NOMO-1 (cell line): Measurements from ENCODE around the gene GLP1R.
A peak's percentile ranks its signal among the peaks of the same experiment; 100 is the strongest.

Source experiments
- DNase-seq, 2 experiments: peaks; one replicate each; lab custom pipeline; 2025; ENCODE audit not compliant: unreplicated experiment in 2 of 2; lab: John Stamatoyannopoulos, UW

The GLP1R gene

DNA sequence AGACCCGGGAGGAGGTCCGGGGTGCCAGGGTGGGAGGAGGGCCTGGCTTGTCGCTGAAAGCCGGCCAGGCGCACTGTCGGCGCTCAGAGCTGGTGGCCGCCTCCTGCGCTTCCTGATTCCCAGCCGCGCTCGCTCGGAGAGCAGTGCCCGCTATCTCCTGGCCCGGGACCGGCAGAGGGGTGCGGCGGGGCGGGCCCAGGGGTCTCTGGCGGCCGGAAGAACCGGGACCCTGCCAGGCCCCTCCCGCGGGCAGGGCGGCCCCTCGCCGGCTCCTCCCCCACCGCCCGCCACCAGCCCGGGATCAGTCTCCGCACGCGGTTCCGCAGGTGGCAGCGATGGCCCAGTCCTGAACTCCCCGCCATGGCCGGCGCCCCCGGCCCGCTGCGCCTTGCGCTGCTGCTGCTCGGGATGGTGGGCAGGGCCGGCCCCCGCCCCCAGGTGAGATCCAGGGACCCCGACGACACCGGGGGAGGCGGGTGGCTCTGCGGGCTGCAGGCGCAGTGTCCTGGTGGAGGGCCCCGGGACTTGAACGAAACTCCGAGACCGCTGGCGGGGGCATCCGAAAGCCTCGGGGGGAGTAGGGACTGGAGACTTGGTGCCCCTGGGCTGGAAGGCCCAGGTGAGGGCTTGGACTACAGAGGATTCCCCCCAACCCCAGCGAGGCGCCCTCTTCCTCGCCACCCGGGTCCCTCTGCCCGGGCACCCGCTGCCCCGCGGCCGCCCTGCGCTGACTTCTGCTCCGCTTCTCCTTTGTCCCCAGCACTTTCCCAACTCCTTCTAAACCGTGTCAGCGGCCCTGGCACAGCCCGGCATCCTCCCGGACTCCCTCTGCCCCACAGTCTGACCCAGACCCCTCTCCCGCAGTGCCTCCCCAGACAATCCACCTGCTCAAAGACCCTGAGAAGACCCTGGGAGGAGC, at the start of gene GLP1R:
Gene GLP1R, plus strand, starts transcription at position 301 of the 919 bp plus-strand sequence. Its CDS starts 60 bp downstream, at position 361.
- no peak for DNase-seq

DNA sequence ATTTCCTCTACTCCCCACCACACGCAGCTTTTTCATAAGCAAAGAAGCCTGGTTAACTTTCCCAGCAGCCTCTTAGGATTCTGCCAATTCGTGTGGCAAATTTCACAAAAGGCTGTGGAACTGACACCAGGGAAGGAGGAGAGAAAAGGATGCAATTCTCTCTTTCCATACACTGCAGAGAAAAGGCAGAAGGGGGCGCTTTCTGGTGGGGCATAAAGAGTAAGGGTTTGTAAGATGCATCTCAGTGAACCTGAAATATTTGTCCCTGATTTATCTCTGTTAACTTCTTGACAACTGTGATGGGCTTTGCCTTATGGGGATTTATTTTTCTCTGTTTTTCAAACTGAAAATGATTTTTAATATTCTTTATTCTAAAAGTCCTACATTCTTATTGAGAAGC, 45.5 kb upstream of the GLP1R start:
- DNase-seq: no peak

DNA sequence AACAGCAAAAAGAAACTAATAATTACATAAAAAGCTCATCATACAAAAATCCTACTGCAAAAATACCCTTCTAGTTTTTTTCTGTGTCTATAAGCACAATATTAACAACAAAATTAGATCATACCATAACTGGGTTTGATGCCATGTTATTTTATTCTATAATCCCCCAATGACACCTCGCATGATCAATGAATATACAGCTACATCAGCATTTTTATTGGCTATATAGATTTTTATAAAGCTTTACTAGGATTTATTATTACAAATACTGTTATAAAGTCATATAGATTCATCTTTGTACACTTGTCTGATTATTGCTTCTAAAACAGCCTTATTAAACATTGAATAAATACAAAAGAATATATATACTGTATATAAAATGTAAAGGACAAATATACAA, 45.1 kb upstream of the GLP1R start:
- DNase-seq: no peak

DNA sequence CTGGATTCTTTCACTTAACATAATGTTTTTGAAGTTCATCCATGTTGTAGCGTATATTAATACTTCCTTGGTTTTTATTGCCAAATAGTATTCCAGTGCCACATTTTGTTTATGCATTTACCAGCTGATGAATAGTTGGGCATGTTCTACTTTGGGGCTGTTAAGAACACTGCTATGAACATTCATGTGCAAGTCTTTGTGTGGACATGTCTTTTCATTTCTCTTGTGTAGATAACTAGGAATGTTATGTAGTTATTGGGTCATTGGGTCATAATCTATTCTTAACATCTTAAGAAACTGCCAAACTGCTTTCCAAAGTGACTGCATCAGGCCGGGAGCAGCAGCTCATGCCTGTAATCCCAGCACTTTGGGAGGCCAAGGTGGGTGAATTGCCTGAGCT, 43.8 kb upstream of the GLP1R start:
- DNase-seq: no peak

DNA sequence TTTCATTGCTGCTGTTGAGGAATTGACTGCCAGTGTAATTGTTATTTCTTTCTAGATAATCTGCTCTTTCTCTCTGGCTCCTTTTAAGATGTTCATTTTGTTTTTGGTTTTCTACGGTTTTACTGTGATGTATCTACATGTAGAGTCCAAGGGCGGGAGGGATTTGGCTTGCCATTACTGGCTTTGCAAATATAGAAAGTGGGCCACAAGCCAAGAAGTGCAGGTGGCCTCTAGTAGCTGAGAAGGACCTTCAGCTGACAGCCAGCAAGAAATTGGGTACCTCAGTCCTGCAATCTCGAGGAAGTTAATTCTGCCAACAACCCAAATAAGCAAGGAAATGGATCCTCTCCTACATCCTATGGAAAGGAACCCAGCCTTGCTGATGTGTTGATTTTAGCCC, 42.8 kb upstream of the GLP1R start:
- DNase-seq: no peak

DNA sequence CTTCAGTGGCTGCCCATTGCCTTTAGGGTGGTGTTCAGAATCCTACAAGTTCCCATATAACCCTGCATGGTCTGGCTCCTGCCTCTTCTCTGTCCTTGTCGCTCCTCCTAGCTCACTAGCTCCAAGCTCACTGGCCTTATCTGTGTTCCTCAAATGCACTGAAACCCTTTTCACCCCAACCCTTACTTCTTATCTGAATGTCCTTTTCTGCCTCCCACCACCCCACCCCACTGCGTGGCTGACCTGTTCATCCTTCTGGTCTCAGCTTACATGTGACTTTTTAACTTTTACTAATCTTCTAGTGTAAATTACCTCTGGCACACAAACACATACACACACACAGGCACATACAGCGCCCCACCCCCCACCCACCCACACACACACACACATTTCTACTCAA, 41.0 kb upstream of the GLP1R start:
- DNase-seq: no peak

DNA sequence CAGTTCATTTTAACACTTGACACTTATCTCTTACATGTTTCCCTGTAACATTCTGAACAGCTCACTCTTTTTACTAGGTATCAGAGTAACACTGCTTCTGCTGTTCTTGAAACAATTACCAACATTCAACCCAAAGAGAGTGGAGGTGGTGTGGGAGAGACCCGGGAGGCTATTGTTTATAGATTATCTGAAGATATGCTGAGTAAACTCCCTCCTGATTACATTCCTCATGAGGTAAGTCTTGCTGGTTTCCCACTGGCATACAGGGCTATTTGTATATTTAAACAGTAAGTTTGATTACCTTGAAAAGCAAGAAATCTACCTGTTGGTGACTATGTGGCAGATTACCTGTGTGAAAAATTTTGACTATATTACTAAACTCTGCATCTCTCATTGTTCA, 39.8 kb upstream of the GLP1R start:
- DNase-seq: no peak

DNA sequence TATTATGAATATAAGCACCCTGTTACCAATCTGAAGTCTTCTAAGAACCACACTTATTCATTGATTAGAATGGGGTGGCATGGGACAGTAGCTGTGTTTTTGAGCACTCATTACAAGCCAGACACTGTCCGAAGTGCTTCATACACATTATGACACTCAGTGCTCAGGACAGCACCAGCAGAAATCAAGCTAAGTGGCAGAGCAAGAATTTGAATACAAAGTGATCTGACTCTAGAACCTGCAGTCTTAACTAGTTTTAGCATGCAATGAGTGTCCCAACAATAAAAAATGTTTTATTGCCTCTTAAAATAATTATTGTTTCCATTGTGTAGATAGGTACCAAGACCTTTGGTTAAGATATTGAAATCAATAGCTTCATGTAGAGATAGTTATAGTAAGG, 39.1 kb upstream of the GLP1R start:
- DNase-seq: no peak

DNA sequence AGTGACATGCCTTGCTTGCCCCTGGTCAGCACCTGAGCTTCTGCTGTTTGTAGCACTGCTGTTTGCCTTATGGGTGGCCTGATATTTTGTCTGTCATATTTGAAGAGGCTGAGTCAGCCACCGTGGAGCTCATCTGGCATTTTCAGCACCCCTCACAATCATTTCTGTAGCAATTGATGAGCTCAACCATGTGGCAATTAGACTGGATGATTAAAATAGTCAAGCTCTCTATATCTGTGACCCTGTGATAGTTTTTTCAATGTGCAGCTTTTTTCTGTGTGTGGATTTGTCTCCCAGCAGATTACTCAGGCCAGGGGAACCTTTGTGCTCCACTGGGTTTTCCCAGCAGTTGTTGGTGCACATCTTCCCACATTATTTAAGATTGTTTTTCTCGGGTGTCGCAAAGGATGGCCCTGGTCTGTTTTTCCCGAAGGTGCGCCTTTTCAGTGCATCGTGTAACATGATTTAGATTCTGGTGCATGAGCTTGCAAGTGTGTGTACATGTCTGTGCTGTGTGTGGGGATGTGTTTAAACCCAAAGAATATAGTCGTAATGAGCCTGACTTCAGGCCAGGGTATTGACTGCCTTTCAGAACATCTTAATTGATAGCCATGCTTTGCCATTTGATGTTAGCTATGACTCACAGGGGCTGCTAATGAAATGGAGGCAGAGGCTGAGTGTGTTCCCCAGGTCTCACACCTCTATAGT, 31.6 kb upstream of the GLP1R start:
- DNase-seq: no peak

DNA sequence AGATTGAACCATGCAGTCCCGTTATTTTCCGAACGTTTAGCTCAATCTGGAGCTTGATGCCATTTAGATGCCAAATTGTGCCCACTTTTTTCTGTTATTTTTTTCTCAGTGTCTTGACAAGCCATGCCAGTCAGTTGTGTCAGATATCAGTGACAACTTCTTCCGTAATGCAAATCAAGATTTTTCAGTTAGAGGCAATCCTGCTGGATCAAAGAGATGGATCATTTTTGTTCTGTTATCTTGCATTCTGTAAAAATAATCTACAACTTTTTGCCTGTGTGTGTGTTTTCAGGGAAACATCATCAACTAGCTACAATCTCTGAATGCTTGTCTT, 31.1 kb upstream of the GLP1R start:
- no peak for DNase-seq

DNA sequence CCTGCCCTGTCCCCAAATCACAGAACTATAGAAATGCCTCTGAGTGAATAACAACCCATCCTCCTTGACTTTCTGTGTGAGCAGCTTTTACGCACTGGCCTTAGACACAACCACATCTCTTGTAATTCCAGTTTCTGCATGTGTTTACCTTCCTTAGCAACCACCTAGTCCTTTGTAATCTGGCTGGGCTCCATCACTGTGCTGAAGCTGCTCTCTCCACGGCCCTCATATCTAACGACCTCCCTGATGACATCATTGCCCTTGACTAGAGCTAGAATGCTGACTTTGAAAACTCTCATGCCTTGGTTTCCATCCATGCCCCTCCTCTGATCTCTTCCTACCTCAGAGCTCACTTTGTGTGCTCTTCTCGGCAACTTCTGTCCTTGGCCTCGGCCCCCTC, 30.5 kb upstream of the GLP1R start:
- DNase-seq: no peak

DNA sequence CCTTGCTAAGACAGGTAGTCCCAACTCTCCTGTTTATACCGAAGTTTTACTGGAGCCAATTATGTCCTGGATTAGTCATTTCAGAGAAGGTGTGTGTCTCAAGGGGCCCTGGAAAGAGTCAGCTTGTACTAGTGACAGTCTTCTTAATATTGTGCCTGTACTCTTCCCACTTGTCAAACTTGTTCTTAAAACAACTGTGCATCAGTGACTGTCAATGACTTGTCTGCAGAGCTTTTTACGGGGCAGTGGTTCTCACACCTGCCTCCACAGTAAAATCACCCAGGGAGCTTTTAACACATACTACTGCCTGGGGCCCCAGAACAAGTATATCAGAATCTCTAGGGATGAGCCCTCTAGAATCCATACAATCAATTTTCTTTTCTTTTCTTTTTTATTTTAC, 28.4 kb upstream of the GLP1R start:
- no peak for DNase-seq

DNA sequence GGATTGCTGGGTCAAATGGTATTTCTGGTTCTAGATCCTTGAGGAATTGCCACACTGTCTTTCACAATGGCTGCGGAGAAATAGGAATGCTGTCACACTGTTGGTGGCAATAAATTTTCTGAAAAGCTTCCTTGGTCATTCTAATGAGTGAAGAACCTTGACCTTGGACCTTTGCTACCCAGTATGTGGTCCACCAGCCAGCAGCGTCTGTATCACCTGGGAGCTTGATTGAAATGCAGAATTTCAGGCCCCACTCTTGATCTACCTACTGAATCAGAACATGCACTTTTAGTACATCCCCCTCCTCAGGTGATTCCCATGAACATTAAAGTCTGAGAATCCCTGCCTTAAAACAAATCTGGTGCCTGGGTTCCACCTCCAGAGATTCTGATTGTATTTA, 27.5 kb upstream of the GLP1R start:
- no peak for DNase-seq

DNA sequence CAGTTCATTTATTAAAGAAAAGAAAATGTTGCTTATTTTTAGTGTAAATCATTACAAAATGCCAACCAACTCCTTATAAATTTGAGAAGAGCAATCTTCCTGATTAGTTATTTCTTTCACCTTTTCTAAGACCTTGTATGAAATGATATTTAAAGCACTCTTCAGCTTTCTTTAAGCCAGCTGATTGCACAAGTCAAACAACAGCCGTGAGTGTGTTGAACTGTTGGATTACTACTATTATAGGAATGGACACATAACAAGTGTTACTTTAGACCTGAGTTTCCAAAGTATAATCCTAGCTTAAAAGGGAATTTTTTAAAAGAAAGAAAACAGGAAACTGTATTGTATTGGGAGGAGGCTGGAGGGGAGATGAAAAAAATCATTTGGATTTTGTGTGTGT, 26.8 kb upstream of the GLP1R start:
- DNase-seq: no peak

DNA sequence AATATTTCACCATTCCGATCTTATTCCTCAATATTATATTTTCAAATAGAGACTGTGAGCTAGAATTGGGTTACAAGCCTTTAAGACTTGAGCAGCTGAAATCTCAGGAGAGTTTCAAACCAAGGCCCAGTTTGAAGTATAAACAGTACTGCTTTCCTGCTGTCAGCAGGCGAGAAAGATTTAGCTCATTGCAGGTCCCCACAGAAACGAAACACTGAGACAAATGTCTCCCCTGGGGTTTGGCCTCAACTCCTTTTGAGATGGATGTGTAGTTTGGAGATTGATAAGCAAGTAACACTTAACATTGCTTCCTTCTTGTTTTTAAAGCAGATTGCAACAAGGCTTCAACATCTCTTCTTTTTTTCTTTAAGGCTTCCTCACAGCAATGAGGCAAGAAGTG, 22.4 kb upstream of the GLP1R start:
- no peak for DNase-seq

DNA sequence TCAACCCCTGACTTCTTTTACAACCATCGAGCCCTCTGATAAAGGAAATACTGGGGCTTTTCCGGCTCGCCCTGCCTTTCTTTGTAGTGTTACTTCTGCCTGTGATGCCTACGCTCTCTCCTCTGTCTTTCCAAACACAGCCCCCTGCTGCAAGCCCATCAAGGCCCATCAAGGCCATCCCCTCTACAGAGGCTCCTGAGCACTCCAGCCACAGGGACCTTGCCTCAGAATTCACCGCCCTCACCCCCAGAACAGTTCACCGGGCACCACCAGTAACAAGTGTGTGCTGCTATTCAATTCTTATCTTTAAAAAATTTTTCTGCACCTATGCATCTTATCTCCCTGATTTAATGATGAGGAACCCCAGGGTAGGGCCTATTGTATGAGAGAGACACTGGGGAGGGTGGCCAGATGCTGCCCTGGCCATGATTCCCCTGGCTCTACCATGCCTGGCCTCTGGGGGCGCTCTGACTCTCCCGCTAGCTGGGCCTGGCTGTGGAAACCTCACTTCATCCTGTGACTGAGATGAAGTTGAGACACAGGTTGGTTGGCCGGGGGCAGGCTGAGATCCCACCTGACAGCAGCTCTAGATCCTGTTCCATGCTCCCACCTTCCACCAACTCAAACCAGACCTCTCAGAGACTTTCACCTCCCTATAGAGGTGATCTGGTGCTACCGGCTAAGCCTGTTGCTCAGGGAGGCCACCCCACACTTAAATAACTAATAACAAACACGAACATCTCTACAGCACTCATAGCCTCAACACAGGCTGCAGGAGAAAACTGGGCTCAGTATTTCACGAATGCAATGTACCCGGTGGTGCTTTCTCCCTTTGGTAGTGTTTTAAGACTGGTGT, 19.2 kb upstream of the GLP1R start:
- DNase-seq: peak in 1 of 2 experiments; percentile 3

DNA sequence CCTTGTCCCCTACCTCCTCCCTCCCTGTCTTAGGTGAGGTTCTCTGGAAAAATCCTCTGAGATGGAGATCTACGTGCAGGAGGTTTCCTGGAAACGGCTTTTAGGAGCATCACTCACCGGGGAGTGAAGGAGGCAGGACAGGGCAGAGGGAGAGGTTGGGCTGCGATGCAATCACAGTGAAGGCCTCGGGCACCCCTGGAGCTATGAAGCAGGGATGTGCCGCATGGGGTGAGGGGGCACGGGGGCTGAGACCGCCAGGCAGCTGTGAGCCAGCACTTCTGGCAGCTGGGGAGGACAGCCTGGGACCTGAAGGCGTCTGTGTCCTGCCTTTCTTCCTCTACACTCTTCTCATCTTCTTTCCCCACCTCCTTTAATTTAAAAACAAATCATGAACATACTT, 12.9 kb upstream of the GLP1R start:
- no peak for DNase-seq

DNA sequence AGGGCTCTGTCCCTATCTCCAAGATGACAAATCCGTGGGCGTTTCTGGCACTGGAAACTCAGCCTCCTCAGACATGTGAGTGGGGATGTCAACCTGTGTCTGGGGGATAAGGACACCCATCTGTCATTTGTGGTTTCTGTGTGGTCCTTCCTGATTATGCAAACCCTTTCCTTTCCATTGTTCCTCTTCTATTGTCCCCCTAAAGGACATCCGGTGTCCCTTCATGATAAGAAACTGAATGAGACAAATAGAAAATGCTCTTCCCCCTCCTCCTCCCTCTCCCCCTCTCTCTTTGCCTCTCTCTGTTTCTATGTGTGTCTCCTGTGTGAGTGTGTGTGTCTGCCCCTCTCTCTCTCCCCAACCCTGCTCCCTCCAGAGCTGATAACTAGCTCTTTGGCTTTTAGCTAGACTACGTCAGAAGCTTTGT, 11.5 kb upstream of the GLP1R start:
- no peak for DNase-seq

DNA sequence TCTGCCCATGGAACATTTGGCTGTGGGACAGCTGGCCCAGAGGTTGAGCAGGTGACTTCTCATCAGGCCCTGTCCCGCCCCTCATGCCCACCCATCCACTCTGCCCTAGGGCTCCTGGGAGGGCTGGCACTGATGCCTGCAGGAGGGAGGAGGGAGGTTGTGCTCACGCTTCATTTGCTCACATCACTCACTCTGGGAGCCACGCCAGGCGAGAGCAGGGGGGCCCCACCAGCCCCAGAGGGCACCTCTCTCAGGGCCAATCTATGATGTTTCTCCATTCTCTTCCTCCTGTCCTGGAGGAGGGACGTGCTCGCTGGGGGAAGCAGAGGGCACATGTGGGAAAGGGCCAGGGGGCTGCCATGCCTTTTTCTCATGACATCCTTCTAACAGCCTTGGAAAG, 10.9 kb upstream of the GLP1R start:
- no peak for DNase-seq

DNA sequence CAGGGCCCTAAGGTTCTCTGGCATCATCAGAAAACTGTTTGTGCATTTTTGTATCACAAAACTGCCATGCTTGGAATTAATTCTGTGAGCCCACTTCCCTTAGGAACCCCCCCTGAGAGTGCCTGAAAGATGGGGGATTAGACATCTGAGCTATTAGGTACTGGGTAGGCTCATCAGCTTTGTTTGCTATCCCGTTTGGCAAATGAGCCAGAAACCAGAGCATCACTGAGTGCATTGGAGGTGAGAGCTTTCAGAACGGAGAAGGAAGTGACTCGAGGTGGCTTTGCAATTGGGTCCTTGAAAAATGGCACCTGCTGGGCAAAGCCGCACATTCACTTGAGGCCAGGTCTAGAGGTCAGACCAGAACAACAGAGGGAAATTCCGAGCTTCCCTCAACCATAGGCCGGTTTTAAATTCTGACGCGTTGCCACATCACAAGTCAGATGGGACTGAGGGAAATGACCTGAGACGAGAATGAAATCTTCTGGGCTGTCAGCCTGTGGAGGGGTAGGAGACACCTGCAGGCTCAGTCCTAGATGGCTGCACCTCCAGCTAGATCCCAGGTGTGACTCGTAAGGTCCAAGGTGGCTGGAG, 8.4 kb upstream of the GLP1R start:
- DNase-seq: no peak

DNA sequence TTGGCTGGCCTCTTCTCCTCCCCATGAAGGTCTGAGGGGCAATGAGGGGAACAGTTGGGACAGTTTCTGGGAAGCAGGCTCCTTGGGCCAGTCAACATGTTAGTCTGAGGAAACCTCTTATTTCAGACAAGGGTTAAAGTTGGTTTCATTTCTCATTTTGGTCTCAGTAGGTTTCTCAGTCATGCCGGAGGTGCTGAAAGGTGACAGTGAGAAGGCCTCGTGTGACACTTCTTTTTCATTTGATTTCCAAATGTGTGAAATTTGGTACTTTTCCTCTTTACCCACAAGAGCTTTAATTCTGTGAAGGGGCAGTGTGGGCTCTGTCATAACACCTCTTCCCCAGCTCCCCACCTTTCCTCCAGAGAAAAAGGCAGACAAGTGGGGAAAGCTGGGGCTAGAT, 7.5 kb upstream of the GLP1R start:
- DNase-seq: no peak
